MM.1S (cell line): ENCODE data around the gene UBA7.

Experiments used
- DNase-seq: peaks from one replicate; pipeline ENCODE4 v3.0.0-alpha.2; 2015
- H2AFZ ChIP-seq: fragments of 300-600 bp; sonication (generic); 2 replicates; pipeline ENCODE4 v1.6.0; 2016; ENCODE audit warnings: antibody characterized with exemption, low read length
- H3F3A ChIP-seq: fragments of 300-600 bp; sonication (generic); 2 replicates; pipeline ENCODE4 v1.6.1; 2016; ENCODE audit warnings: mild to moderate bottlenecking, antibody characterized with exemption, low read length, moderate library complexity, mixed read lengths; ENCODE audit not compliant: insufficient read depth
- H3K27ac ChIP-seq: fragments of 300-600 bp; sonication (generic); 2 replicates; pipeline ENCODE4 v1.5.1; 2016; ENCODE audit warnings: mild to moderate bottlenecking, low read length
- H3K27me3 ChIP-seq: fragments of 300-600 bp; sonication (generic); replicated peaks from 2 replicates; pipeline ENCODE4 v1.6.0; 2016; ENCODE audit warnings: low read length; ENCODE audit not compliant: insufficient read depth
- H3K36me3 ChIP-seq: fragments of 300-600 bp; sonication (generic); replicated peaks from 2 replicates; pipeline ENCODE4 v1.6.1; 2016; ENCODE audit warnings: mild to moderate bottlenecking, low read length, mixed read lengths; ENCODE audit not compliant: insufficient read depth
- H3K4me1 ChIP-seq: fragments of 300-600 bp; sonication (generic); 2 replicates; pipeline ENCODE4 v1.6.1; 2016; ENCODE audit warnings: low read length, mixed read lengths
- H3K4me2 ChIP-seq: fragments of 300-600 bp; sonication (generic); 2 replicates; pipeline ENCODE4 v1.6.0; 2016; ENCODE audit warnings: low read depth, low read length
- H3K4me3 ChIP-seq: fragments of 300-600 bp; sonication (generic); 2 replicates; pipeline ENCODE4 v1.5.1; 2016; ENCODE audit warnings: low read length, mixed read lengths
- H3K79me2 ChIP-seq: fragments of 300-600 bp; sonication (generic); 2 replicates; pipeline ENCODE4 v1.6.1; 2016; ENCODE audit warnings: mixed run types, low read length, mixed read lengths
- H3K9ac ChIP-seq: fragments of 300-600 bp; sonication (generic); 2 replicates; pipeline ENCODE4 v1.6.1; 2016; ENCODE audit warnings: low read length, mixed read lengths
- H3K9me2 ChIP-seq: fragments of 300-600 bp; sonication (generic); replicated peaks from 2 replicates; pipeline ENCODE4 v1.6.1; 2016; ENCODE audit warnings: mild to moderate bottlenecking, low read length, mixed read lengths; ENCODE audit not compliant: insufficient read depth
- H3K9me3 ChIP-seq: fragments of 300-600 bp; sonication (generic); replicated peaks from 2 replicates; pipeline ENCODE4 v1.6.1; 2016; ENCODE audit warnings: mild to moderate bottlenecking, low read length, mixed read lengths; ENCODE audit not compliant: insufficient read depth
- H4K20me1 ChIP-seq: fragments of 300-600 bp; sonication (generic); 2 replicates; pipeline ENCODE4 v1.6.1; 2016; ENCODE audit warnings: mild to moderate bottlenecking, low read length, moderate library complexity, mixed read lengths; ENCODE audit not compliant: insufficient read depth
- EZH2 ChIP-seq: fragments of 300-600 bp; sonication (generic); optimal IDR thresholded peaks from 2 replicates; pipeline ENCODE3; 2017; ENCODE audit warnings: low read depth, mild to moderate bottlenecking, antibody characterized with exemption, low read length, mixed read lengths
- EZH2phosphoT487 ChIP-seq: fragments of 300-600 bp; sonication (generic); IDR thresholded peaks from 2 replicates; pipeline ENCODE4 v1.6.1; 2018; ENCODE audit warnings: antibody characterized with exemption, low read length
- TF ChIP-seq, protein P1 (sequence below): fragments of 300-600 bp; sonication (generic); IDR thresholded peaks from 2 replicates; pipeline ENCODE4 v1.5.1; 2016; ENCODE audit warnings: antibody characterized with exemption, low read length, mixed read lengths

The UBA7 gene

DNA sequence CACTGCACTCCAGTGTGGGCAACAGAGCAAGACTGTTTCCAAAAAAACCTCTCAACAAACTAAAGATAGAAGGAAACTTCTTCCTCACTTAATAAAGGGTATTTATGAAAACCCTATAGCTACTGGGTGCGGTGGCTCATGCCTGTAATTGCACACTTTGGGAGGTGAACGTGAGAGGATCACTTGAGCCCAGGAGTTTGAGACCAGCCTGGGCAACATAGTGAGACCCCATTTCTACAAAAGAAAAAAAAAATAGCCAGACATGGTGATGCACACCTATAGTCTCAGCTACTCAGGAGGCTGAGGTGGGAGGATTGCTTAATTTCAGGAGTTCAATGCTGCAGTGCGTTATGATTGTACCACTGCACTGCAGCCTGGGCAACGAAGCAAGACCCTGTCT, 49.8 kb downstream of the UBA7 start:
- Histone ChIP-seq H3F3A (no peaks in the 10 kb centered on the region), H3K4me3 (no peak overlapping the region), H3K4me2 (no peak overlapping the region), H3K9me3 (no peaks in the 10 kb centered on the region), H3K79me2 (peaks cover 72% of the 10 kb centered on the region), H3K4me1 (no peaks in the 10 kb centered on the region), H3K9ac (no peak overlapping the region), H4K20me1 (peaks cover 9% of the 10 kb centered on the region), H3K9me2 (no peaks in the 10 kb centered on the region), H3K27ac (no peak overlapping the region), H3K36me3 (no peaks in the 10 kb centered on the region; the same call in 1 of the 2 replicates), H2AFZ (no peak overlapping the region), H3K27me3 (no peaks in the 10 kb centered on the region)
- no peak for DNase-seq
- TF ChIP-seq, protein P1, sequence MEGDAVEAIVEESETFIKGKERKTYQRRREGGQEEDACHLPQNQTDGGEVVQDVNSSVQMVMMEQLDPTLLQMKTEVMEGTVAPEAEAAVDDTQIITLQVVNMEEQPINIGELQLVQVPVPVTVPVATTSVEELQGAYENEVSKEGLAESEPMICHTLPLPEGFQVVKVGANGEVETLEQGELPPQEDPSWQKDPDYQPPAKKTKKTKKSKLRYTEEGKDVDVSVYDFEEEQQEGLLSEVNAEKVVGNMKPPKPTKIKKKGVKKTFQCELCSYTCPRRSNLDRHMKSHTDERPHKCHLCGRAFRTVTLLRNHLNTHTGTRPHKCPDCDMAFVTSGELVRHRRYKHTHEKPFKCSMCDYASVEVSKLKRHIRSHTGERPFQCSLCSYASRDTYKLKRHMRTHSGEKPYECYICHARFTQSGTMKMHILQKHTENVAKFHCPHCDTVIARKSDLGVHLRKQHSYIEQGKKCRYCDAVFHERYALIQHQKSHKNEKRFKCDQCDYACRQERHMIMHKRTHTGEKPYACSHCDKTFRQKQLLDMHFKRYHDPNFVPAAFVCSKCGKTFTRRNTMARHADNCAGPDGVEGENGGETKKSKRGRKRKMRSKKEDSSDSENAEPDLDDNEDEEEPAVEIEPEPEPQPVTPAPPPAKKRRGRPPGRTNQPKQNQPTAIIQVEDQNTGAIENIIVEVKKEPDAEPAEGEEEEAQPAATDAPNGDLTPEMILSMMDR, result no peak

DNA sequence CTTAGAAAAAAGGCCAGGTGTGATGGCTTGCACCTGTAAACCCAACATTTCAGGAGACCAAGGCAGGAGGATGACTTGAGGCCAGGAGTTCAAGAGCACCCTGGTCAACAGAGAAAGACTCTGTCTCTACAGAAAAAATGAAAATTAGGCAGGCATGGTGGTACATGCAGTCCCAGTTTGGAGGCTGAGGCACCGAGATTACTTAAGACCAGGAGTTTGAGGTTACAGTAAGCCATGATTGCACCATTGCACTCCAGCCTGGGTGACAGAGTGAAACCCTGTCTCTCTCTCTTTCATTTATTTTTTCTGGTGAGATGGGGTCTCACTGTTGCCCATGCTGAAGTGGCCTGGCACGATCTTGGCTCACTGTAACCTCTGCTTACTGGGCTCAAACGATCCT, 52.1 kb downstream of the UBA7 start:
- no peaks in the 10 kb centered on the region for H3K27me3 ChIP-seq
- no peaks in the 10 kb centered on the region for H3K9me3 ChIP-seq
- TF ChIP-seq EZH2 (no peak), EZH2phosphoT487 (no peak)
- TF ChIP-seq, protein P1, result no peak
- DNase-seq, result no peak
- H3K4me2 ChIP-seq, result no peak overlapping the region
- H3K36me3 ChIP-seq, result no peaks in the 10 kb centered on the region; the same call in 1 of the 2 replicates
- peaks cover 9% of the 10 kb centered on the region; the same call in 1 of the 2 replicates for H4K20me1 ChIP-seq
- no peaks in the 10 kb centered on the region for H3K9me2 ChIP-seq
- H3K79me2 ChIP-seq, result peaks cover 72% of the 10 kb centered on the region
- H3K27ac ChIP-seq, result no peak overlapping the region
- no peaks in the 10 kb centered on the region for H3K4me1 ChIP-seq
- H3K9ac ChIP-seq, result no peak overlapping the region
- H3F3A ChIP-seq, result no peaks in the 10 kb centered on the region
- H2AFZ ChIP-seq, result no peak overlapping the region
- H3K4me3 ChIP-seq, result no peak overlapping the region

DNA sequence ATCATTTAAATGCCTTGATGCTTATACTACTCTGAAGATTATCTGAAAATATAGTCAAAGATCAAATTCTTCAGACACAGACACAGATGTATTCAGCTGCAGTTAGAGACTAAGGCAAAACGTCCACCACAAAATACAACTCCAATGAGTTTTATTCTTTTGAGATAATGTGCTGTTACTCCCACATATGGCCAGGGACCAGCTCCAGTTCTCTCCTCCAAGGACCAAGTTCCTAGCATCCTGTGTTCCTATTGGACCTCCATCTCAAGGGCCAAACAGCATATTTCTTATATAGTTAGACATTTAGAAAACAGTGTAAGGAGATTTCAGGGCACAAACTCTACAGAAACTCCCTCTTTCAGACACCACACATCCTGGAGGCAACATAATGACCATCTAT, 54.5 kb downstream of the UBA7 start:
- H3K36me3 ChIP-seq, result no peaks in the 10 kb centered on the region; the same call in 1 of the 2 replicates
- no peak for DNase-seq
- H3K9ac ChIP-seq, result no peak overlapping the region
- H3K27ac ChIP-seq, result no peak overlapping the region
- no peak overlapping the region for H2AFZ ChIP-seq
- no peaks in the 10 kb centered on the region for H3K9me2 ChIP-seq
- TF ChIP-seq EZH2 (no peak), EZH2phosphoT487 (no peak)
- TF ChIP-seq, protein P1, result no peak
- no peaks in the 10 kb centered on the region for H3K4me1 ChIP-seq
- H3F3A ChIP-seq, result no peaks in the 10 kb centered on the region
- H3K79me2 ChIP-seq, result peaks cover 80% of the 10 kb centered on the region
- no peaks in the 10 kb centered on the region for H3K27me3 ChIP-seq
- H3K4me3 ChIP-seq, result no peak overlapping the region
- no peaks in the 10 kb centered on the region for H3K9me3 ChIP-seq
- H3K4me2 ChIP-seq, result no peak overlapping the region
- H4K20me1 ChIP-seq, result peaks cover 16% of the 10 kb centered on the region; the same call in 1 of the 2 replicates
